GM19239 (cell line): ENCODE measurements around the gene SCIMP.
"Not testable (repeated sequence)": the region's sequence is repeated elsewhere in the genome, so short reads cannot be mapped to it uniquely, and the experiment has no call there.

Experiments
- DNase-seq: peaks from one replicate; pipeline ENCODE4 v3.0.0; 2011; ENCODE audit warnings: low spot score; ENCODE audit not compliant: insufficient read length
- FAIRE-seq: peaks from 2 replicates; lab custom pipeline; 2011; peaks lifted over from hg19 to GRCh38; lab: Jason Lieb, UNC

SCIMP gene

GRCh38 chr17:5198472-5198871, 36.2 kb downstream of the SCIMP start:
- peak; percentile 83 for FAIRE-seq
- no peak for DNase-seq

- no peak for DNase-seq
- FAIRE-seq: no peak
Measured at GRCh38 chr17:5194346-5194745, 40.3 kb downstream of the SCIMP start.

- FAIRE-seq (peak; percentile 84), DNase-seq (peak; percentile 93)
Measured at GRCh38 chr17:5191541-5192417, 42.9 kb downstream of the SCIMP start, which contains the start of gene ZNF594. TSS of gene ZNF594 (minus strand) at chr17:5191868. CDS start at chr17:5184256, 7,612 bp downstream.

GRCh38 chr17:5184288-5184687, 50.4 kb downstream of the SCIMP start:
- FAIRE-seq: no peak
- no peak for DNase-seq

- DNase-seq: no peak
- FAIRE-seq: no peak
Measured at GRCh38 chr17:5183410-5183793, 51.3 kb downstream of the SCIMP start.

GRCh38 chr17:5182597-5183409, 51.9 kb downstream of the SCIMP start:
- FAIRE-seq: no peak
- no peak for DNase-seq

- DNase-seq (no peak), FAIRE-seq (no peak)
Measured at GRCh38 chr17:5181509-5182305, 53.0 kb downstream of the SCIMP start.

GRCh38 chr17:5179003-5179402, 55.7 kb downstream of the SCIMP start:
- DNase-seq (no peak), FAIRE-seq (no peak)

- DNase-seq, FAIRE-seq: not testable (repeated sequence)
Measured at GRCh38 chr17:5175027-5175426, 59.6 kb downstream of the SCIMP start.

- not testable (repeated sequence) for FAIRE-seq, DNase-seq
Measured at GRCh38 chr17:5165791-5166564, 68.7 kb downstream of the SCIMP start.

GRCh38 chr17:5164436-5164835, 70.2 kb downstream of the SCIMP start:
- FAIRE-seq: no peak

GRCh38 chr17:5161793-5162192, 72.9 kb downstream of the SCIMP start:
- DNase-seq, FAIRE-seq: not testable (repeated sequence)

More at GRCh38 chr17:5164436-5164835, 70.2 kb downstream of the SCIMP start:
- DNase-seq: no peak

- FAIRE-seq, DNase-seq: not testable (repeated sequence)
Measured at GRCh38 chr17:5160702-5161101, 74.0 kb downstream of the SCIMP start.
